Measurements from ENCODE around the gene HOOK2.

GRCh38 chr19:12750851-12751250 is 24.5 kb downstream of the HOOK2 start:
- TF ChIP-seq CTCF (IDR thresholded peaks at IDR 0.05) (no peak), EP300 (IDR thresholded peaks at IDR 0.05) (no peak), POLR2A (IDR thresholded peaks at IDR 0.05) (no peak)

Measured in tibial nerve (tissue), 4 donors.